HepG2 (cell line): Measurements from ENCODE around the gene STX7. TPM values are rescaled to one million over a fixed set of nuclear protein-coding genes. Genes with fewer than 3 reads are reported as not detected.

Experiments used
- EZH2 ChIP-seq: conservative IDR thresholded peaks from 2 replicates; pipeline ENCODE4 v1.6.1; 2012; ENCODE audit warnings: mild to moderate bottlenecking, low read depth, low read length, moderate library complexity
- FOSL1 ChIP-seq: sonication (generic); formaldehyde crosslinking; IDR thresholded peaks from 2 replicates; pipeline ENCODE4 v1.9.0; 2021; ENCODE audit warnings: missing genetic modification reagents, borderline replicate concordance
- HIVEP1 ChIP-seq: sonication (generic); formaldehyde crosslinking; IDR thresholded peaks from 2 replicates; pipeline ENCODE4 v1.4.0; 2020; ENCODE audit warnings: mild to moderate bottlenecking, missing genetic modification reagents
- IRX3 ChIP-seq: sonication (generic); formaldehyde crosslinking; IDR thresholded peaks from 2 replicates; pipeline ENCODE4 v1.8.1; 2023; ENCODE audit warnings: mild to moderate bottlenecking, low read depth, missing genetic modification reagents, borderline replicate concordance
- MAF1 ChIP-seq: sonication (generic); formaldehyde crosslinking; IDR thresholded peaks from 2 replicates; pipeline ENCODE4 v1.5.0; 2020; ENCODE audit warnings: missing genetic modification reagents, borderline replicate concordance
- MED1 ChIP-seq: sonication (generic); formaldehyde crosslinking; IDR thresholded peaks from 2 replicates; pipeline ENCODE4 v1.4.0; 2020; ENCODE audit warnings: missing genetic modification reagents
- NCOA5 ChIP-seq: sonication (generic); formaldehyde crosslinking; IDR thresholded peaks from 2 replicates; pipeline ENCODE4 v1.4.0; 2020; ENCODE audit warnings: missing genetic modification reagents
- ONECUT2 ChIP-seq: sonication (generic); formaldehyde crosslinking; IDR thresholded peaks from 2 replicates; pipeline ENCODE4 v1.4.0; 2020; ENCODE audit warnings: missing genetic modification reagents
- SRSF4 ChIP-seq: fragments of 200-400 bp; formaldehyde crosslinking; IDR thresholded peaks from one replicate; pipeline ENCODE4 v1.6.1; 2018; ENCODE audit warnings: mild to moderate bottlenecking, low read depth, low read length, moderate library complexity; ENCODE audit not compliant: poor library complexity, severe bottlenecking
- U2AF2 ChIP-seq: fragments of 200-400 bp; formaldehyde crosslinking; IDR thresholded peaks from 2 replicates; pipeline ENCODE4 v1.6.1; 2017; ENCODE audit warnings: low read depth, mild to moderate bottlenecking, low read length
- ZMAT3 ChIP-seq: sonication (generic); formaldehyde crosslinking; conservative IDR thresholded peaks from 2 replicates; pipeline ENCODE4 v1.7.0; 2021; ENCODE audit warnings: missing genetic modification reagents
- ZNF205 ChIP-seq: IDR thresholded peaks from 2 replicates; pipeline ENCODE4 v1.6.1; 2018; ENCODE audit warnings: missing biosample characterization, missing genetic modification reagents
- ZNF225 ChIP-seq: sonication (generic); formaldehyde crosslinking; IDR thresholded peaks from 2 replicates; pipeline ENCODE4 v1.4.0; 2020; ENCODE audit warnings: mild to moderate bottlenecking, missing genetic modification reagents
- ZNF30 ChIP-seq: sonication (generic); formaldehyde crosslinking; IDR thresholded peaks from 2 replicates; pipeline ENCODE4 v1.5.0; 2020; ENCODE audit warnings: mild to moderate bottlenecking, missing genetic modification reagents
- ZNF326 ChIP-seq: sonication (generic); formaldehyde crosslinking; IDR thresholded peaks from 2 replicates; pipeline ENCODE4 v1.4.0; 2020; ENCODE audit warnings: missing genetic modification reagents, borderline replicate concordance
- ZNF33B ChIP-seq: sonication (generic); formaldehyde crosslinking; IDR thresholded peaks from 2 replicates; pipeline ENCODE4 v1.5.1; 2020; ENCODE audit warnings: mild to moderate bottlenecking, missing genetic modification reagents
- ZNF546 ChIP-seq: sonication (generic); formaldehyde crosslinking; conservative IDR thresholded peaks from 2 replicates; pipeline ENCODE4 v1.8.1; 2023; ENCODE audit warnings: mild to moderate bottlenecking, missing genetic modification reagents
- ZNF703 ChIP-seq: sonication (generic); formaldehyde crosslinking; IDR thresholded peaks from 2 replicates; pipeline ENCODE4 v1.5.1; 2020; ENCODE audit warnings: missing genetic modification reagents, mild to moderate bottlenecking, moderate library complexity, borderline replicate concordance
- polyA plus RNA-seq, 8 experiments: library from polyadenylated mRNA; depleted of rRNA in 3 of 8; stranded (reverse) in 7 of 8; unstranded in 1 of 8; fragments of >200 nt; fragmentation: Illumina TruSeq in 4 of 8; extraction: Trizol in 4 of 8; gene quantifications; 2 replicates each; pipeline versions ENCODE4 v1.2.1 to v1.2.3, GENCODE V29; 2011 to 2016; ENCODE audit warnings: low read depth in 4 of 8, missing spikeins in 1 of 8, mixed read lengths in 1 of 8; ENCODE audit not compliant: insufficient read depth in 1 of 8
- total RNA-seq, 5 experiments: library from RNA; depleted of rRNA; stranded (reverse); fragments of >200 nt; fragmentation: Illumina TruSeq; extraction: Trizol; gene quantifications; 2 replicates each; pipeline ENCODE4 v1.2.3, GENCODE V29; 2016; ENCODE audit warnings: low read depth in 1 of 5
- TF ChIP-seq, protein P1 (sequence below), 2 experiments: sonication (generic) in 1 of 2; formaldehyde crosslinking in 1 of 2; IDR thresholded peaks; 2 replicates each; pipeline versions ENCODE4 v1.4.0 to v1.6.1; 2018 to 2020; ENCODE audit warnings: missing genetic modification reagents in 2 of 2, borderline replicate concordance in 1 of 2, low read depth in 1 of 2, mild to moderate bottlenecking in 1 of 2, missing biosample characterization in 1 of 2
- TF ChIP-seq, protein P2 (sequence below): sonication (generic); formaldehyde crosslinking; IDR thresholded peaks from 2 replicates; pipeline ENCODE4 v1.5.0; 2020; ENCODE audit warnings: missing genetic modification reagents, mild to moderate bottlenecking, borderline replicate concordance
- TF ChIP-seq, protein P3 (sequence below): sonication (generic); formaldehyde crosslinking; IDR thresholded peaks from 2 replicates; pipeline ENCODE4 v1.5.0; 2020; ENCODE audit warnings: mild to moderate bottlenecking, missing genetic modification reagents

STX7 gene
- total and polyA plus RNA-seq, 2 of the 13 experiments (the other 11 are each of a cell fraction or from before 2014, with no cell fraction given): 28.0 to 34.7 TPM

DNA sequence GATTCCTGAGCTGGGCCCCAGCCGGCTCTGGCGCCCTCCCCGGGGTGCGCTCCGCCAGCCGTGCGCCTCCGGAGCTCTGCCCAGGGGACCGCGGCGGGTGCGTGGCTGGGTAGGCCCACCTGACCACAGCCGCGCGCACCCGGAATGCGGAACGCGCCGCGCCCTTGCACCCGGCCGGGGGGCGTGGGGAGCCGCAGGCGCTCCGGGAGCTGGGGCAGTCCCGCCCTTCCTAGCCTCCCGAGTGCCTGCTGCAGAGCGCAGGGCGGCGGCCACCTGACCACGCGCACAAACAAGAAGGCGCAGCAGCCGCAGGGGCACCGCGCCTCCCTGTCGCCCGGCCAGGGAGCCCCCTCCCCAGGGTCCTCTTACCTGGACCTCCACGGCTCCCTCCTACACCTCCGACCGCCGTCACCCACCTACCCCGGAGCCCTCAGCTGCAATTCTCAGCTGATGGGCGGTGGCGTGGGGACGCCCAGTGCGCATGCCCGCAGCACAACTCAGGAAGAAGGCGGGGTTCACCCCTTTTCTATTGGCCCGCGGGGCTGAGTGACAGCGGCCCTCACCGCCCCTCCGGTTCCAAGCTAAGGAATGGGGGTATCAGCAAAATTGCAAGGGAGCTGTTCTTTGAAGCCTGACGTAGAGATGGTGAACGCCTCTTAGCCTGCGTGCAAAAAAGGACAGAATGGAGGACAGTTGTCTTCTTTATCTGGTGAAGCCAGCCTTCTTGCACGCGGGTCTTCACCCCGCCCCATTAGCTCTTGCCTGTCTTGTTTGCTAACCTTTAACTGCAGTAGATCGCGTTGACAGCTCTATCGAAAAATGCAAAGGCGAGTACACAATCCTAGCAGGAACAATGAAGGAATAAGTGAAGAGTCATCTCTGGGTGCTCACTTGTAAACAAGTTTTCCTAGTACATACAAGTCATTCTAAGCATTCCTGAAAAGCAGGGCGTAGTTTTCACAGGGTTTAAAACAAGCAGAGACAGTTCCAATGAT is at the start of gene STX7 (continued):
- TF ChIP-seq, protein P1, sequence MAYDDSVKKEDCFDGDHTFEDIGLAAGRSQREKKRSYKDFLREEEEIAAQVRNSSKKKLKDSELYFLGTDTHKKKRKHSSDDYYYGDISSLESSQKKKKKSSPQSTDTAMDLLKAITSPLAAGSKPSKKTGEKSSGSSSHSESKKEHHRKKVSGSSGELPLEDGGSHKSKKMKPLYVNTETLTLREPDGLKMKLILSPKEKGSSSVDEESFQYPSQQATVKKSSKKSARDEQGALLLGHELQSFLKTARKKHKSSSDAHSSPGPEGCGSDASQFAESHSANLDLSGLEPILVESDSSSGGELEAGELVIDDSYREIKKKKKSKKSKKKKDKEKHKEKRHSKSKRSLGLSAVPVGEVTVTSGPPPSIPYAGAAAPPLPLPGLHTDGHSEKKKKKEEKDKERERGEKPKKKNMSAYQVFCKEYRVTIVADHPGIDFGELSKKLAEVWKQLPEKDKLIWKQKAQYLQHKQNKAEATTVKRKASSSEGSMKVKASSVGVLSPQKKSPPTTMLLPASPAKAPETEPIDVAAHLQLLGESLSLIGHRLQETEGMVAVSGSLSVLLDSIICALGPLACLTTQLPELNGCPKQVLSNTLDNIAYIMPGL (CRISPR knock-in tag; IDR thresholded peaks at IDR 0.05; ENCODE audit: borderline replicate concordance in 1 of 2, low read depth in 1 of 2): peak; percentile 76 to 93; a peak in 3 of 4 replicates
- TF ChIP-seq, protein P2, sequence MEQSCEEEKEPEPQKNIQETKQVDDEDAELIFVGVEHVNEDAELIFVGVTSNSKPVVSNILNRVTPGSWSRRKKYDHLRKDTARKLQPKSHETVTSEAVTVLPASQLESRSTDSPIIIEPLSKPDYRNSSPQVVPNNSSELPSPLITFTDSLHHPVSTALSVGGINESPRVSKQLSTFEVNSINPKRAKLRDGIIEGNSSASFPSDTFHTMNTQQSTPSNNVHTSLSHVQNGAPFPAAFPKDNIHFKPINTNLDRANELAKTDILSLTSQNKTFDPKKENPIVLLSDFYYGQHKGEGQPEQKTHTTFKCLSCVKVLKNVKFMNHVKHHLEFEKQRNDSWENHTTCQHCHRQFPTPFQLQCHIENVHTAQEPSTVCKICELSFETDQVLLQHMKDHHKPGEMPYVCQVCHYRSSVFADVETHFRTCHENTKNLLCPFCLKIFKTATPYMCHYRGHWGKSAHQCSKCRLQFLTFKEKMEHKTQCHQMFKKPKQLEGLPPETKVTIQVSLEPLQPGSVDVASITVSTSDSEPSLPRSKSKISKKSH (CRISPR knock-in tag): no peak; the same call in 1 of the 2 replicates
- TF ChIP-seq MED1 (peak; percentile 47), ZNF703 (CRISPR knock-in tag) (no peak; the same call in 1 of the 2 replicates), ZNF326 (CRISPR knock-in tag) (no peak), ZNF225 (CRISPR knock-in tag) (peak; percentile 93), SRSF4 (no peak), ZNF205 (CRISPR knock-in tag) (0 out of 2 replicates have a peak, but pooled peaks have one; percentile 57), ZMAT3 (CRISPR knock-in tag) (peak; percentile 73; the same call in 1 of the 2 replicates), FOSL1 (CRISPR knock-in tag) (no peak), U2AF2 (no peak), IRX3 (CRISPR knock-in tag) (peak; percentile 46; the same call in 1 of the 2 replicates), ZNF546 (0 out of 2 replicates have a peak, but pooled peaks have one; percentile 41), ZNF33B (CRISPR knock-in tag) (peak; percentile 96), ONECUT2 (no peak), MAF1 (CRISPR knock-in tag) (no peak; the same call in 1 of the 2 replicates), ZNF30 (CRISPR knock-in tag) (no peak), EZH2 (no peak), NCOA5 (no peak), HIVEP1 (CRISPR knock-in tag) (peak; percentile 80)
- TF ChIP-seq, protein P3, sequence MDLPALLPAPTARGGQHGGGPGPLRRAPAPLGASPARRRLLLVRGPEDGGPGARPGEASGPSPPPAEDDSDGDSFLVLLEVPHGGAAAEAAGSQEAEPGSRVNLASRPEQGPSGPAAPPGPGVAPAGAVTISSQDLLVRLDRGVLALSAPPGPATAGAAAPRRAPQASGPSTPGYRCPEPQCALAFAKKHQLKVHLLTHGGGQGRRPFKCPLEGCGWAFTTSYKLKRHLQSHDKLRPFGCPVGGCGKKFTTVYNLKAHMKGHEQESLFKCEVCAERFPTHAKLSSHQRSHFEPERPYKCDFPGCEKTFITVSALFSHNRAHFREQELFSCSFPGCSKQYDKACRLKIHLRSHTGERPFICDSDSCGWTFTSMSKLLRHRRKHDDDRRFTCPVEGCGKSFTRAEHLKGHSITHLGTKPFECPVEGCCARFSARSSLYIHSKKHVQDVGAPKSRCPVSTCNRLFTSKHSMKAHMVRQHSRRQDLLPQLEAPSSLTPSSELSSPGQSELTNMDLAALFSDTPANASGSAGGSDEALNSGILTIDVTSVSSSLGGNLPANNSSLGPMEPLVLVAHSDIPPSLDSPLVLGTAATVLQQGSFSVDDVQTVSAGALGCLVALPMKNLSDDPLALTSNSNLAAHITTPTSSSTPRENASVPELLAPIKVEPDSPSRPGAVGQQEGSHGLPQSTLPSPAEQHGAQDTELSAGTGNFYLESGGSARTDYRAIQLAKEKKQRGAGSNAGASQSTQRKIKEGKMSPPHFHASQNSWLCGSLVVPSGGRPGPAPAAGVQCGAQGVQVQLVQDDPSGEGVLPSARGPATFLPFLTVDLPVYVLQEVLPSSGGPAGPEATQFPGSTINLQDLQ (CRISPR knock-in tag): no peak
